HCT116 (cell line): ENCODE results near the gene ACVRL1. TPM values are rescaled to one million over a fixed set of nuclear protein-coding genes. Genes with fewer than 3 reads are reported as not detected.

Source experiments
- ATAC-seq: fragments of 200-7000 bp; cut with Tn5 transposase; 2 replicates; pipeline ENCODE4 v1.9.1; 2020; ENCODE audit warnings: mild to moderate bottlenecking, moderate library complexity
- BruUV-seq: library from RNA; stranded (reverse); fragments of 400-500 nt; replicated peaks from 2 replicates; lab custom pipeline; 2021; lab: Mats Ljungman, UMichigan
- CTCF ChIA-PET: fragments of 300-600 bp; sonication (Branson Sonifier 250); formaldehyde crosslinking; loops from one replicate; lab custom pipeline; 2021; ENCODE audit warnings: antibody characterized with exemption; lab: Charles Lee
- POLR2A ChIA-PET: fragments of 300-600, 350-600 bp; sonication (Branson Sonifier 250); formaldehyde crosslinking; loops from one replicate; lab custom pipeline; 2021; ENCODE audit warnings: antibody characterized with exemption; lab: Charles Lee
- RAD21 ChIA-PET, 2 experiments: fragments of 300-600 bp; sonication (Branson Sonifier 250); formaldehyde crosslinking; loops; one replicate each; lab custom pipeline; 2023; ENCODE audit warnings: low total read pairs in 2 of 2; ENCODE audit not compliant: uncharacterized antibody in 2 of 2, unreplicated experiment in 2 of 2, low non-redundant PET in 1 of 2; lab: Charles Lee
- DNase-seq: peaks from one replicate; pipeline ENCODE4 v3.0.0-alpha.2; 2010; ENCODE audit warnings: low read depth, low spot score
- H2AFZ ChIP-seq: fragments of 200-600 bp; shearing (Covaris generic), sonication (generic); 2 replicates; pipeline ENCODE4 v1.6.1; 2017; ENCODE audit warnings: low read depth, mixed run types, mixed read lengths, antibody characterized with exemption, low read length; ENCODE audit not compliant: poor library complexity, severe bottlenecking
- H3K27ac ChIP-seq: 2 replicates; pipeline ENCODE4 v1.5.1; 2012; ENCODE audit warnings: low read depth, low read length
- H3K27me3 ChIP-seq: fragments of 200-600 bp; sonication (generic); 2 replicates; pipeline ENCODE4 v1.6.1; 2016; ENCODE audit warnings: mixed run types, low read length, mixed read lengths; ENCODE audit not compliant: insufficient read depth
- H3K36me3 ChIP-seq, 2 experiments: fragments of 200-500 bp in 1 of 2; fragments of 200-600 bp in 1 of 2; sonication (Bioruptor generic) in 1 of 2; sonication (generic) in 1 of 2; 2 replicates each; pipeline versions ENCODE4 v1.5.1 to v1.6.1; 2014 to 2016; ENCODE audit warnings: low read length in 2 of 2, inconsistent platforms in 1 of 2, mixed read lengths in 1 of 2, mixed run types in 1 of 2; ENCODE audit not compliant: insufficient read depth in 2 of 2, control insufficient read depth in 1 of 2
- H3K4me1 ChIP-seq, 2 experiments: fragments of 200-600 bp in 1 of 2; sonication (generic) in 1 of 2; 2 replicates each; pipeline versions ENCODE4 v1.5.1 to v1.6.1; 2012 to 2017; ENCODE audit warnings: low read length in 2 of 2, inconsistent platforms in 1 of 2, mild to moderate bottlenecking in 1 of 2, mixed read lengths in 1 of 2, mixed run types in 1 of 2, moderate library complexity in 1 of 2; ENCODE audit not compliant: insufficient read depth in 2 of 2, control insufficient read depth in 1 of 2
- H3K4me2 ChIP-seq: fragments of 200-600 bp; sonication (generic); 2 replicates; pipeline ENCODE4 v1.6.1; 2017; ENCODE audit warnings: mixed run types, low read length, mixed read lengths
- H3K4me3 ChIP-seq, 2 experiments: fragments of 200-600 bp in 1 of 2; sonication (generic) in 1 of 2; replicated peaks in 1 of 2; 2 replicates each; pipeline ENCODE4 v1.5.1; 2011 to 2016; ENCODE audit warnings: low read length in 2 of 2, control low read depth in 1 of 2, low read depth in 1 of 2, mild to moderate bottlenecking in 1 of 2, mixed read lengths in 1 of 2, mixed run types in 1 of 2
- H3K79me2 ChIP-seq: fragments of 200-600 bp; sonication (generic); 2 replicates; pipeline ENCODE4 v1.6.1; 2017; ENCODE audit warnings: mild to moderate bottlenecking, mixed run types, low read length, moderate library complexity, mixed read lengths; ENCODE audit not compliant: insufficient read depth
- H3K9ac ChIP-seq: fragments of 200-600 bp; sonication (generic); 2 replicates; pipeline ENCODE4 v1.6.1; 2016; ENCODE audit warnings: low read length, mixed read lengths
- H3K9me2 ChIP-seq: fragments of 200-600 bp; sonication (generic), shearing (Covaris generic); 2 replicates; pipeline ENCODE4 v1.6.1; 2017; ENCODE audit warnings: mixed run types, mild to moderate bottlenecking, moderate library complexity; ENCODE audit not compliant: insufficient read depth
- H3K9me3 ChIP-seq, 2 experiments: fragments of 200-500 bp in 1 of 2; fragments of 200-600 bp in 1 of 2; sonication (Bioruptor generic) in 1 of 2; sonication (generic) in 1 of 2; 2 replicates each; pipeline ENCODE4 v1.6.1; 2014 to 2017; ENCODE audit warnings: low read length in 2 of 2, mixed read lengths in 2 of 2, inconsistent platforms in 1 of 2, low read depth in 1 of 2, mild to moderate bottlenecking in 1 of 2, mixed run types in 1 of 2, moderate library complexity in 1 of 2; ENCODE audit not compliant: control insufficient read depth in 1 of 2, insufficient read depth in 1 of 2
- H4K20me1 ChIP-seq: fragments of 200-600 bp; sonication (generic), shearing (Covaris generic); 2 replicates; pipeline ENCODE4 v1.6.1; 2017; ENCODE audit warnings: mixed run types, mild to moderate bottlenecking, moderate library complexity; ENCODE audit not compliant: insufficient read depth
- CBX3 ChIP-seq: IDR thresholded peaks from 2 replicates; pipeline ENCODE4 v1.6.1; 2012; ENCODE audit warnings: low read depth
- CEBPB ChIP-seq: IDR thresholded peaks from 2 replicates; pipeline ENCODE4 v1.6.1; 2012; ENCODE audit warnings: low read depth
- EGR1 ChIP-seq: IDR thresholded peaks from 2 replicates; pipeline ENCODE4 v1.6.1; 2012; ENCODE audit warnings: low read depth
- ELF1 ChIP-seq: IDR thresholded peaks from 2 replicates; pipeline ENCODE4 v1.6.1; 2012; ENCODE audit warnings: low read depth, borderline replicate concordance
- EZH2phosphoT487 ChIP-seq: fragments of 200-600 bp; IDR thresholded peaks from 2 replicates; pipeline ENCODE4 v1.6.1; 2018; ENCODE audit warnings: antibody characterized with exemption, borderline replicate concordance
- FOSL1 ChIP-seq: IDR thresholded peaks from 2 replicates; pipeline ENCODE4 v1.6.1; 2012; ENCODE audit warnings: low read depth
- POLR2A ChIP-seq: IDR thresholded peaks from 2 replicates; pipeline ENCODE4 v1.7.0; 2011; ENCODE audit warnings: borderline replicate concordance; ENCODE audit not compliant: insufficient read depth, insufficient read length; ENCODE audit errors: extremely low read depth
- POLR2AphosphoS5 ChIP-seq: IDR thresholded peaks from 2 replicates; pipeline ENCODE4 v1.6.1; 2011; ENCODE audit warnings: mild to moderate bottlenecking, low read depth, low read length, moderate library complexity
- RAD21 ChIP-seq: IDR thresholded peaks from 2 replicates; pipeline ENCODE4 v1.6.1; 2012; ENCODE audit warnings: low read depth, mild to moderate bottlenecking
- REST ChIP-seq: IDR thresholded peaks from 2 replicates; pipeline ENCODE4 v1.6.1; 2012; ENCODE audit warnings: low read depth
- SRF ChIP-seq: IDR thresholded peaks from 2 replicates; pipeline ENCODE4 v1.6.1; 2012; ENCODE audit warnings: low read depth
- YY1 ChIP-seq: IDR thresholded peaks from 2 replicates; pipeline ENCODE4 v1.6.1; 2011; ENCODE audit warnings: low read length, low read depth, moderate library complexity, mild to moderate bottlenecking; ENCODE audit not compliant: insufficient replicate concordance; ENCODE audit errors: extremely low read depth
- ZFX ChIP-seq: fragments of 450-650 bp; IDR thresholded peaks from 2 replicates; pipeline ENCODE4 v1.6.1; 2017
- ZNF274 ChIP-seq: fragments of 200-500 bp; sonication (Bioruptor generic); IDR thresholded peaks from 2 replicates; pipeline ENCODE4 v1.6.1; 2014; ENCODE audit warnings: mild to moderate bottlenecking, low read depth, low read length, inconsistent platforms
- intact Hi-C: fragments of 100-400 bp; cut with micrococcal nuclease; formaldehyde crosslinking; loops from 2 replicates; pipeline ENCODE4 v1.10.0; 2022
- total RNA-seq: library from RNA; stranded (reverse); gene quantifications from one replicate; pipeline ENCODE4 v1.2.1, GENCODE V29; 2021; ENCODE audit not compliant: unreplicated experiment
- TF ChIP-seq, protein P1 (sequence below): IDR thresholded peaks from 2 replicates; pipeline ENCODE4 v1.6.1; 2012
- TF ChIP-seq, protein P2 (sequence below), 3 experiments: fragments of 200-600 bp in 1 of 3; sonication (generic) in 1 of 3; IDR thresholded peaks in 2 of 3; conservative IDR thresholded peaks in 1 of 3; 2 replicates each; pipeline ENCODE4 v1.5.1; 2012 to 2017; ENCODE audit warnings: low read depth in 2 of 3, low read length in 2 of 3, antibody characterized with exemption in 1 of 3, borderline replicate concordance in 1 of 3, control low read depth in 1 of 3, mild to moderate bottlenecking in 1 of 3, mixed read lengths in 1 of 3, mixed run types in 1 of 3, moderate library complexity in 1 of 3; ENCODE audit not compliant: insufficient read depth in 1 of 3
- TF ChIP-seq, protein P3 (sequence below): IDR thresholded peaks from 2 replicates; pipeline ENCODE4 v1.6.1; 2011; ENCODE audit warnings: mild to moderate bottlenecking, low read length, moderate library complexity; ENCODE audit not compliant: insufficient replicate concordance; ENCODE audit errors: extremely low read depth

The ACVRL1 gene
- total RNA-seq, 1 experiment from 2014 or later, result 2.5 TPM

DNA sequence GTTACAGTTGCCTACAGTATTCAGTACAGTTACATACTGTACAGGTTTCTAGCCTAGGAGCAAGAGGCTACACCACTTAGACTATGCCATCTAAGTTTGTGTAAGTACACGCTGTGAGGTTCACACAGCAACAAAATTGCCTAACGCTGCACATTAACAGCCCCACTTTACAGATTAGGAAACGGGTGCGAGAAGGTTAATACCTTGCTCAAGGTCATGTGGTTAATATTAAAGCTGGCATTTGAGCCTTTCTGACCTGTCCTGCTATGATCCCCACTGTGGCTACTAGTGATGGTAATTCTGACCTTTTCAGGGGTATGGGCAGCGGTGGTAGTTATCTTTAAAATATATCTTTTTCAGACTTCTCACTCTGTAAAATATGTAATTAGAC lies 65.1 kb downstream of the ACVRL1 start:
- BruUV-seq, result no TSS peak
- H3K9me2 ChIP-seq, result no peaks in the 10 kb centered on the region
- H3K4me2 ChIP-seq, result no peak overlapping the region
- no peak overlapping the region for H2AFZ ChIP-seq
- no peak overlapping the region for H3K9ac ChIP-seq
- POLR2A ChIA-PET, result no interaction called here
- no peak overlapping the region for H3K27ac ChIP-seq
- no peak for TF ChIP-seq REST
- no peak for TF ChIP-seq SRF
- TF ChIP-seq ELF1, result no peak
- no peak for TF ChIP-seq YY1
- no peak for TF ChIP-seq POLR2A
- TF ChIP-seq EGR1, result no peak
- TF ChIP-seq, protein P1, sequence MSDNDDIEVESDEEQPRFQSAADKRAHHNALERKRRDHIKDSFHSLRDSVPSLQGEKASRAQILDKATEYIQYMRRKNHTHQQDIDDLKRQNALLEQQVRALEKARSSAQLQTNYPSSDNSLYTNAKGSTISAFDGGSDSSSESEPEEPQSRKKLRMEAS, result no peak
- TF ChIP-seq FOSL1, result no peak
- TF ChIP-seq CBX3, result no peak
- TF ChIP-seq, protein P2, sequence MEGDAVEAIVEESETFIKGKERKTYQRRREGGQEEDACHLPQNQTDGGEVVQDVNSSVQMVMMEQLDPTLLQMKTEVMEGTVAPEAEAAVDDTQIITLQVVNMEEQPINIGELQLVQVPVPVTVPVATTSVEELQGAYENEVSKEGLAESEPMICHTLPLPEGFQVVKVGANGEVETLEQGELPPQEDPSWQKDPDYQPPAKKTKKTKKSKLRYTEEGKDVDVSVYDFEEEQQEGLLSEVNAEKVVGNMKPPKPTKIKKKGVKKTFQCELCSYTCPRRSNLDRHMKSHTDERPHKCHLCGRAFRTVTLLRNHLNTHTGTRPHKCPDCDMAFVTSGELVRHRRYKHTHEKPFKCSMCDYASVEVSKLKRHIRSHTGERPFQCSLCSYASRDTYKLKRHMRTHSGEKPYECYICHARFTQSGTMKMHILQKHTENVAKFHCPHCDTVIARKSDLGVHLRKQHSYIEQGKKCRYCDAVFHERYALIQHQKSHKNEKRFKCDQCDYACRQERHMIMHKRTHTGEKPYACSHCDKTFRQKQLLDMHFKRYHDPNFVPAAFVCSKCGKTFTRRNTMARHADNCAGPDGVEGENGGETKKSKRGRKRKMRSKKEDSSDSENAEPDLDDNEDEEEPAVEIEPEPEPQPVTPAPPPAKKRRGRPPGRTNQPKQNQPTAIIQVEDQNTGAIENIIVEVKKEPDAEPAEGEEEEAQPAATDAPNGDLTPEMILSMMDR (IDR thresholded peaks at IDR 0.05 in 2 of 3, conservative IDR thresholded peaks at IDR 0.05 in 1 of 3; ENCODE audit: borderline replicate concordance in 1 of 3, insufficient read depth in 1 of 3, low read depth in 2 of 3, low read length in 2 of 3), result no peak
- TF ChIP-seq RAD21, result no peak
- no peak for TF ChIP-seq ZNF274
- no peak for TF ChIP-seq POLR2AphosphoS5
- no peak for TF ChIP-seq ZFX
- TF ChIP-seq, protein P3, sequence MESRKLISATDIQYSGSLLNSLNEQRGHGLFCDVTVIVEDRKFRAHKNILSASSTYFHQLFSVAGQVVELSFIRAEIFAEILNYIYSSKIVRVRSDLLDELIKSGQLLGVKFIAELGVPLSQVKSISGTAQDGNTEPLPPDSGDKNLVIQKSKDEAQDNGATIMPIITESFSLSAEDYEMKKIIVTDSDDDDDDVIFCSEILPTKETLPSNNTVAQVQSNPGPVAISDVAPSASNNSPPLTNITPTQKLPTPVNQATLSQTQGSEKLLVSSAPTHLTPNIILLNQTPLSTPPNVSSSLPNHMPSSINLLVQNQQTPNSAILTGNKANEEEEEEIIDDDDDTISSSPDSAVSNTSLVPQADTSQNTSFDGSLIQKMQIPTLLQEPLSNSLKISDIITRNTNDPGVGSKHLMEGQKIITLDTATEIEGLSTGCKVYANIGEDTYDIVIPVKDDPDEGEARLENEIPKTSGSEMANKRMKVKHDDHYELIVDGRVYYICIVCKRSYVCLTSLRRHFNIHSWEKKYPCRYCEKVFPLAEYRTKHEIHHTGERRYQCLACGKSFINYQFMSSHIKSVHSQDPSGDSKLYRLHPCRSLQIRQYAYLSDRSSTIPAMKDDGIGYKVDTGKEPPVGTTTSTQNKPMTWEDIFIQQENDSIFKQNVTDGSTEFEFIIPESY, result no peak
- TF ChIP-seq CEBPB, result no peak
- no peak for TF ChIP-seq EZH2phosphoT487
- no peak for DNase-seq
- RAD21 ChIA-PET, result no interaction called here
- ATAC-seq, result no peak
- H3K9me3 ChIP-seq, result no peaks in the 10 kb centered on the region
- peaks cover 2 to 9% of the 10 kb centered on the region in 2 experiments; a peak in 2 of 4 replicates for H3K36me3 ChIP-seq
- H3K27me3 ChIP-seq, result no peaks in the 10 kb centered on the region
- H3K4me1 ChIP-seq, result peaks cover 12 to 17% of the 10 kb centered on the region in 2 experiments
- H4K20me1 ChIP-seq, result no peaks in the 10 kb centered on the region
- CTCF ChIA-PET, result interaction anchor here (2.8 kb wide), 1 partner anchor 11 kb away, joined by 14 read pairs; no protein-coding TSS in a partner anchor
- no peak overlapping the region for H3K4me3 ChIP-seq
- H3K79me2 ChIP-seq, result peaks cover 63% of the 10 kb centered on the region
- intact Hi-C loops, result no loop called here
